WI38 (cell line): ENCODE results near the gene ADORA3.

Experiments used
- H3K4me3 ChIP-seq: 2 replicates; pipeline ENCODE4 v1.5.1; 2011; ENCODE audit warnings: low read depth, mild to moderate bottlenecking, control low read depth, low read length
- TF ChIP-seq, protein P1 (sequence below): IDR thresholded peaks from 2 replicates; pipeline ENCODE4 v1.5.1; 2012; ENCODE audit warnings: low read depth, mild to moderate bottlenecking, control low read depth, low read length

Gene ADORA3

DNA sequence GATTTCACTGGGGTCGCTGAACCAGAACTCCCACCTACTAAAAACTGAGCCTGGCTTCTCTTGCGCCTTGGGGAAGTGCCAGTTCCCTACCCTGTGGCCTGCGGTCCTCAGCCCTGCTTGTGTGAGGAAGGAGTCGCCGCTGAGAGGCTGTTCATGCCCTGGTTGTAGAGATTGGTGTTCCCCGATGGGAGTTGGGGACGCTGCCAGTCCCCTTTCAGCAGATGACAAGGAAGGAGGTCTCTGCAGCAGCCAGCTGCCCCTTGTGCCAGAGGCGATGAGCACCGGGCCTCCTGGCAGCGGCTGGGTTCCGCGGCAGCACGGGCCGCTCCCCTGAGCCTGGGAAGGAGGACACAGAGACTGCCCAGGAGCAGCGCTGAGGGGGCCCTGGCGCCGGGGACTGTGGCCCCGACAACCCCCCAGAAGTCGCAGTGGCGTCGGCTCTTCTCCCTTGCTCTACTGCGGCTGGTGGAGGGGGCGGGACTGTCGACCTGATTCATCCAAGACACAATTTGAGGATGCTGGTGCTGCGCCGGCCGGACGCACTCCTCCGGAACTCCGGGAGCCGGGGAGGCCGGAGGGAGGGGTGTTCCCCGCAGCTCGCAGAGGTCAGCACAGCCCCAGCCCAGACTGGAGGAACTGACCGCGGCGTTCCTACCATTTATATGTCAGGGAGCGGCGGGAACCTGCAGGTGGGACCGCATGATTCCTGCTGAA lies 12.0 kb upstream of the ADORA3 start:
- H3K4me3 ChIP-seq, result peak overlapping the region; percentile 49
- TF ChIP-seq, protein P1, sequence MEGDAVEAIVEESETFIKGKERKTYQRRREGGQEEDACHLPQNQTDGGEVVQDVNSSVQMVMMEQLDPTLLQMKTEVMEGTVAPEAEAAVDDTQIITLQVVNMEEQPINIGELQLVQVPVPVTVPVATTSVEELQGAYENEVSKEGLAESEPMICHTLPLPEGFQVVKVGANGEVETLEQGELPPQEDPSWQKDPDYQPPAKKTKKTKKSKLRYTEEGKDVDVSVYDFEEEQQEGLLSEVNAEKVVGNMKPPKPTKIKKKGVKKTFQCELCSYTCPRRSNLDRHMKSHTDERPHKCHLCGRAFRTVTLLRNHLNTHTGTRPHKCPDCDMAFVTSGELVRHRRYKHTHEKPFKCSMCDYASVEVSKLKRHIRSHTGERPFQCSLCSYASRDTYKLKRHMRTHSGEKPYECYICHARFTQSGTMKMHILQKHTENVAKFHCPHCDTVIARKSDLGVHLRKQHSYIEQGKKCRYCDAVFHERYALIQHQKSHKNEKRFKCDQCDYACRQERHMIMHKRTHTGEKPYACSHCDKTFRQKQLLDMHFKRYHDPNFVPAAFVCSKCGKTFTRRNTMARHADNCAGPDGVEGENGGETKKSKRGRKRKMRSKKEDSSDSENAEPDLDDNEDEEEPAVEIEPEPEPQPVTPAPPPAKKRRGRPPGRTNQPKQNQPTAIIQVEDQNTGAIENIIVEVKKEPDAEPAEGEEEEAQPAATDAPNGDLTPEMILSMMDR, result no peak

DNA sequence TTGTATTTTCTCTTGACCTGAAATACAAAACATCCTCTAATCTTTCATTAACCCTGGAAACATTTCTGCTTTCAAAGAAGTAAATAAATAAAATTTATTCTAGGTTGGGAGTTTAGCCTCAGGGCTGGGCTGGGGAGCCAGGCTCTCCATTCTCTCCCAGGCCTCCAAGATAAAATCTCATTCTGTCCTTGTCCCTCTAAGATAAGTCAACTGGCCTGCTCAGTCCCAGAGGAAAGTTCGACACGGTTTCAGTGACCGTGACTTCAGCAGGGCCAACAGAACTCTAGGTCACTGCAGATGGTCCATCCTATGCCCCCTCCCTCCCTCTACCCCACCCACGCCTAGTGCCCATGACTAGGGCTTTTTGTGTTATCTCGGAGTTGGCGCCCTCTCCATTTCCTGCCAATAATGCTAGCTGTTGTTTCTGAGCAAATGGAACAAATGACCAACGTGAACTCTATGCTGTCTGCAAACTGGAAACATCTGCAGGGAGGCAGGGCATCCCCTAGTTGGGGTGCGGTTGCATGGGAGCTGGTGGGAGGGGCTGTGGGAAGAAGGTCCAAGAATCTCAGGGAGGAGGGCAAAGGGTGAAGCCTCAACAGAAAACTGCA lies 10.1 kb upstream of the ADORA3 start:
- TF ChIP-seq, protein P1, result no peak
- no peak overlapping the region for H3K4me3 ChIP-seq

DNA sequence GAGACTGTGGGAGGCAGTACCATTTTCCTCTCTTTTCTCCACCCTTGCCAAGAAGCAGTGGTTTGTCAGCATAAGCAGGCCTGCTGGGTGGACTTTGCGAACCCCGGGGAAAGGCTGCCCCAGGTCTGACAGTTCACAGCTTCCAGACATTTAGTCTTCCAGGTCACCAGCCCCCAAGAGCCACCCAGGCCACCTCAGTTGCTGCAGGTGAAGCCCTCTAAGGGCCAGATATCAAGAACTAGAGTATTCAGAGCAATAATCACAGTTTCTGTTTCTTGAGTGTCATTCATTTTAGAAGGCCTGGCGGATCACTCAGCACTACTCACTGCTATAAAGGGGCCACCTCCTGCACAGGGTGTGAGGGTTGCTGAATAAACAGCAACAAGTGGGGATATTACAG lies 9.5 kb upstream of the ADORA3 start:
- TF ChIP-seq, protein P1, result no peak
- H3K4me3 ChIP-seq, result no peak overlapping the region

DNA sequence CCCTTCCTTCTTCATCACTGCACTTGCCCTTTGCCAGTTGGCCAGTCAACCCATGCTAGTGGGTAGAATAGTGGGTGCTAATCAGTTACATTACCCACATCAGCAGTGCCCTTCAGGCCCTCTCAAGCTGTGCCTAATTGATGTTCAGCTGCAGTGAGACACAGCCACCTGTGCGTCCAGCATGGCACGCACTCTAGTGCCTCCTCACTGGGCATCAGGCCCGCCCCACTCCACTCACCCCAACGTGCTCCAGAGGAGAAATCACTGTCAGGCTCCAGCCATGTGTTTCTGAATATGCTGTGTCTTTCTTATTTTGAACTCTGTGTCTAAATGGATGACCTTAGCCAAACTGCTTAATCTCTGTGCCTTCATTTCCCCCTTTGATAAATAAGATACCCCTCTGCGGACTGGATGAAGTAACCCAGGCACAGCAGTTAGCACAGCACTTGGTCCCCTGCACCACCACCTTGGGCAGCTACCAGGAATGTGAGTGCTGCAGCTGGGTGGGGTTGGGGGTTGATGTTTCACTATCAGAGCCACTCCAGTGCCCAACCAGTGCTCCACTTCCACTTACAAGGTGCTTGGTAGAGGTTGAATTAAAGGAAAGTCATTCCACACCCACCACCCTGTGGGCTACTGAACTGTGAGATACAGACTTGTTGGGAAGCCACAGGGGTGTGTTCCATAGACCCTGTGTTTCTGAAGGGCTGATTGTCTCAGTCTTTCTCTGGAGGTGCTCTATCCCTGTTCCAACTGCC lies 8.9 kb upstream of the ADORA3 start:
- TF ChIP-seq, protein P1, result no peak
- no peak overlapping the region for H3K4me3 ChIP-seq

DNA sequence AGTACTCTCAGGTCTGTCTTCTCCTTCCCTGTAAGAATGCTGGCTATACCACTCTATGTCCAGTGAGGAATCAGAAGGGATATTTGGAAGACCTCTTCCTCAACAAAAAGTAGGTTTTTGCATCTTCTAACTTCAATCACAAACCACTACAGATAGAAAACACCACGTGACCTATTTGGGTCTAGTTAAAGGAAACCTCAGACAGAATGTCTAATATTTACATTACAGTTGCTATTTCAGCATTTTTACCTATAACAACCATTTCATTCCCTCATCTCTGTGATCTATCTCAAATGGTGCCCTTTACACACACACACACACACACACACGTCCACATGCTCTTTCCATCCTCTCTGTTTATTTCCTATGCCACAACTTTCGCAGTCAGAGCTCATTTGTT lies 7.9 kb upstream of the ADORA3 start:
- no peak overlapping the region for H3K4me3 ChIP-seq
- TF ChIP-seq, protein P1, result no peak

DNA sequence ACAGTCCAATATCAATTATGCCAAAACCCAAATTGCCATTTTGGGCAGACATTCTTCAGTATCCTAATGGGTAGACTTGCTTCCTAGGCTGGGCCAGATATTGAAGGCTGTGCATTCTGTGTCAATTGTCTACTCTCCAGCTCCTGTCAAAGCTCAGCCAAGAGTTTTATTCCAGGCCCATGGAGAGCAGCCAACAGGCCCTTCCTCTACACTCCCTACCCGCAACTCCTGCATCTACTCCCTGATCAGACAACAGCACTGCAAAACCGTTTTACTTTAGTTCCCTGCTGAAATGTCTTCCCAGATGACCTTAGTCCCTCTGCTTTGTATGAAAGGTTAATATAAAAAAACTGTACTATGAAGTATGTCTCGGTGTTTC lies 6.6 kb upstream of the ADORA3 start:
- TF ChIP-seq, protein P1, result no peak

More for the DNA sequence above, 6.6 kb upstream of the ADORA3 start:
- no peak overlapping the region for H3K4me3 ChIP-seq
